HG02852 (cell line): ENCODE data around the gene TTLL11.

Experiments used
- ATAC-seq: cut with Tn5 transposase; IDR thresholded peaks from one replicate; pipeline ENCODE4 v1.9.1; 2021; ENCODE audit warnings: mild to moderate bottlenecking, moderate library complexity; ENCODE audit not compliant: unreplicated experiment

TTLL11 gene, protein sequence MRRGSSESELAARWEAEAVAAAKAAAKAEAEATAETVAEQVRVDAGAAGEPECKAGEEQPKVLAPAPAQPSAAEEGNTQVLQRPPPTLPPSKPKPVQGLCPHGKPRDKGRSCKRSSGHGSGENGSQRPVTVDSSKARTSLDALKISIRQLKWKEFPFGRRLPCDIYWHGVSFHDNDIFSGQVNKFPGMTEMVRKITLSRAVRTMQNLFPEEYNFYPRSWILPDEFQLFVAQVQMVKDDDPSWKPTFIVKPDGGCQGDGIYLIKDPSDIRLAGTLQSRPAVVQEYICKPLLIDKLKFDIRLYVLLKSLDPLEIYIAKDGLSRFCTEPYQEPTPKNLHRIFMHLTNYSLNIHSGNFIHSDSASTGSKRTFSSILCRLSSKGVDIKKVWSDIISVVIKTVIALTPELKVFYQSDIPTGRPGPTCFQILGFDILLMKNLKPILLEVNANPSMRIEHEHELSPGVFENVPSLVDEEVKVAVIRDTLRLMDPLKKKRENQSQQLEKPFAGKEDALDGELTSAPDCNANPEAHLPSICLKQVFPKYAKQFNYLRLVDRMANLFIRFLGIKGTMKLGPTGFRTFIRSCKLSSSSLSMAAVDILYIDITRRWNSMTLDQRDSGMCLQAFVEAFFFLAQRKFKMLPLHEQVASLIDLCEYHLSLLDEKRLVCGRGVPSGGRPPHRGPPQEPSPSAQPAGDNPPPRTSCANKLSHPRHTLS

DNA sequence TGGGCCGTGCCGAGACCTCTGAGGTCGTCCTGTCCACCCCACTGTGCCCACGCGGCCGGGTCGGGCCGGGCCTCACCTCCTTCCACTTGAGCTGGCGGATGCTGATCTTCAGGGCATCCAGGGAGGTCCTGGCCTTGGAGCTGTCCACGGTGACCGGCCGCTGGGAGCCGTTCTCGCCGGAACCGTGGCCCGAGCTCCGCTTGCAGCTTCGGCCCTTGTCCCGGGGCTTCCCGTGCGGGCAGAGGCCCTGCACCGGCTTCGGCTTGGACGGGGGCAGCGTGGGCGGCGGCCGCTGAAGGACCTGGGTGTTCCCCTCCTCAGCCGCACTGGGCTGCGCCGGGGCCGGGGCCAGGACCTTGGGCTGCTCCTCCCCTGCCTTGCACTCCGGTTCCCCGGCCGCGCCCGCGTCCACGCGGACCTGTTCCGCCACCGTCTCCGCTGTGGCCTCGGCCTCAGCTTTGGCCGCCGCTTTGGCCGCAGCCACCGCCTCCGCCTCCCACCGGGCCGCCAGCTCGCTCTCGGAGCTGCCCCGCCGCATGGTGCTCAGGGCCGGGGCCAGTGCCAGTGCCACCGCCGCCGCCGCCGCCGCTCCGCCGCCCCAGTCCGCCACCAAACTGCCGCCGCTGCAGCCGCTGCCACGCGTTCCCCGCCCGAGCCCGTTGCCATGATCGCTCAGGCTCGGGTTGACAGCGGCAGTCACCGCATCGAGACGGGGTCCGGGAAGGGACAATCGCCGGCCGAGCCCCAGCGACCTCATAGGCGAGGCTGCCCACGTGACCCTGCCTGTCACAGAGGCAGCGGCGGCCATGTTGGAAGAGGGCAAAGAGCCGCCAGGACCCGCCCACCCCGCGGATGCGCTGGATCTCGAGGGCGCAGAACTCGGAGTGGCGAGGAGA, at the start of gene TTLL11:
TTLL11 (minus strand) TSS at position 698 of the 896 bp plus-strand sequence; CDS start at position 538, 160 bp downstream.
- peak; percentile 86 for ATAC-seq

DNA sequence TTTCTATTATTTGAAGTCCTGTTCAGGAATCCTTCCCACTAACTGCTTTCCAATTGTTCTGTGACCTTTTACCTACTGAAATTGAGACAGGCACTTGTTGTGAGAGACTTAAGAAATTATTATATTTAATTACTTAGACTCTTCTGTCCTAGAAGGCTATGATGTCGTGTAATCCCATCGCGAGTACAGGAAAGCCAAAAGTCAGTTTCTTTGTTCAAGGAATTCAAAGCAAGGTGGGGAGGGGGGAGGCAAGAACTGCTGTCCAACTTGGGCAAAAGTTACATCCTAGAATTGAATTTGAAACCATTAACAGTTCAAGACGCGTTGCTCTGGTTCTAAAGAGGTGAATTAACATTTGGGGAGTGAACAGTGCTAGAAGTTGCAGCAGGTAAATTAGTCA, 48.6 kb upstream of the TTLL11 start:
- no peak for ATAC-seq

DNA sequence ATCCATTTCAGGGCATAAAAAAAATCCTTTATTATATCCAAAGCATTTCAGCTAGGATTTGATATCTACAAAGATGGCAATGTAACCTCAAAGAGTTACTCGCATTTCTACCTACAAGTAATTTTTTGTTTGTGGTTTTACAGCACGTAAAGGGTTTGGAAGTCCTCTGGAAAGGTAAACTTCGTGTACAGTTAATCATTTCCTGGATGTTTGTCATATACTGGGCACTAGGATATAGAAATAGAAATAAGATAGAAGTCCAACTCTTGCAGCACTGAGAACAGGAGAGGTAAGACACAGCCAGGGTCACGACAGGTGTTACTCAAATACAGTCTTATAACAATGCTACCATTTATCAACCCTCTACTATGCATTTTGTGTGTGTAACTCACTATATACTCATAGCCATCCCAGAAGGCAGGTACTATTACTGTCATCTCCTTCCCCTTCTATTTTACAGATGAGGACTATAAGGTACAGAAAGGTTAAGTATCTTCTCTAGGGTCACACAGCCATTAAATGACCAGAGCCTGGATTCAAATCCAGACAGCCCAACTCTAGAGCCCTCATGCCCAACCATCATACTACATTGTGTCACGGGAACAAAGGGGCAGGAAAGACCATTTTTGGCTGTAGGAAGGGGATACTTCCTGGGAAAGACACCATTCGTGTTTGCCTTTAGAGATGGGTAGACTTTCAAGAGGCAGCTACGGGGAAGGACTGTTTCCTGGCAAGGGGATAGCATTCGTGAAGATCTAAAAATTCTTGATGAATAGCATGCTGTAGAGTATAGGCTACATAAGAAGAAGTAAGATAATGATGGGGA, 47.5 kb upstream of the TTLL11 start:
- no peak for ATAC-seq

DNA sequence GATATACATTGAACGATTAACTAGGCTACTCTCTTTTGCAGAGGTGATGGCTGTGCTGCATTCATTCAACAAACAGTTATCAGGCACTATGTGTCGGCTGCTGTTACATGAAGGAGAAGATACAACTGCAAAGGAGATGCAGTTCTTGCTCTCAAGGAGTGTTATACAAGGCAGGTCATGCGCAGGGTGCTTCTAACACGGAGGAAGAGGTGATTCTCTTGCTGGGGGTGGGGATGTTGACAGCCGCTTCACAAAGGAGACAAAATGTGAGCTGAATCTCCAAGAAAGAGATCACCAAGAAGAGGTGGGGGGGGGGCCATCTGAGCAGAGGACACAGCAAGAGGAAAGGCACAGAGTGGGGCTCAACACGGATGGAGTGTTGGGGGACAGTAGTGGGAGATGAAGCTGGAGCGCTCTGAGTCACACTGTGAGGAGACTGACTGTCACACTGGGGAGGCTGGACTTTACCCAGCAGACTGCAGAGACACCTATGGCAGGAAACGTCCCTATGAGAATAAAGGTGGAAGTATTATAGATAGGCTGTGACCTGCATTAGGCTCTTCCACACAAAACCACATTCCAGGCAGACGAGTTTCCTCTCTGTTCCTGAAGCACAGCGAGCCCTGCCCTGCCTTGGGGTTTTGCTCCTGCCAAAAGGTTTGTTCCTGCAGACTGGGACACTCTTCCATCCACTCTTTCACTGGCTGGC, 45.6 kb upstream of the TTLL11 start:
- no peak for ATAC-seq

DNA sequence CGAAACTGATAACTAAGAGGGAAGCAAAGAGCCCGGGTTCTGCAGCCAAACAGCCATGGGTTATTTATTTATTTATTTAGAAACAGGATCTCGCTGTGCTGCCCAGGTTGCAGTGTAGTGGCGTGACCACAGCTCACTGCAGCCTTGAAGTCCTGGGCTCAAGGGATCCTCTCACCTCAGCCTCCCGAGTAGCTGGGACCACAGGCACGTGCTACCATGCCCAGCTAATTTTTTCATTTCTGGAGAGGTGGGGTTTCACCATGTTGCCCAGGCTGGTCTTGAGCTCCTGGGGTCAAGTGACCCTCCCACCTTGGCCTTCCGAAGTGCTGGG, 42.4 kb upstream of the TTLL11 start:
- ATAC-seq, result no peak

DNA sequence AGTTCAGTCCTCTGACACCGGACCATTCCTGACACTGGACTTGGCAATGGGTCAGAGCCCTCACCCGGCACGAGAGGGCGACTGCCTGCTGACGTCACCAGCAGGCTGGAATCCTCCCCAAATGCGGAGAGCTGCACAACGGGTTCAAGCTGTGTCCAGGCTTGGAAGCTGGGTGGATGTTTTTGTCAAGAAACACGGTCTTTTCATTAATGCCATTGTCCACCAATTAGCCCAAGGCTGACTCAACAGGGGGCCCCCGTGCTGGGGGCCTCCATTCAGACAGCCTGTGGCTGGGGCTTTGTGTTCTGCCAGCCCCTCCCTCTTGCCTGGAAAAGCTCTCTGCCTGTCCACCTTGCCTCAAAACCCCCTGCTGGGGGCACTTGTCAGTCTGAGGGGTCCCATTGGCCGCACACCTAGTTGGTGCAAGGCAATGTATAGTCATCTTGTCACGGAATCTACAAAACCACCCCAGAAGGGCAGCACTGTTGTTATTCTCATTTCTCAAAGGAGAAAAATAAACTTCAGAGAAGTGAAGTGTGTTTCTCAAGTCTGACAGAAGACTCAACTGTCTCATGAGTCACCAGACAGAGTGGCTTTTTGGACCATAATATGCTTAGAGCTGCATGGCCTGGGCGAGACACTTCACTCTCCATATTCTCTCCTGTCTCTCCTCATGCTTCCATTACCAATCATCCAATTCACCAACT, 41.9 kb upstream of the TTLL11 start:
- no peak for ATAC-seq

DNA sequence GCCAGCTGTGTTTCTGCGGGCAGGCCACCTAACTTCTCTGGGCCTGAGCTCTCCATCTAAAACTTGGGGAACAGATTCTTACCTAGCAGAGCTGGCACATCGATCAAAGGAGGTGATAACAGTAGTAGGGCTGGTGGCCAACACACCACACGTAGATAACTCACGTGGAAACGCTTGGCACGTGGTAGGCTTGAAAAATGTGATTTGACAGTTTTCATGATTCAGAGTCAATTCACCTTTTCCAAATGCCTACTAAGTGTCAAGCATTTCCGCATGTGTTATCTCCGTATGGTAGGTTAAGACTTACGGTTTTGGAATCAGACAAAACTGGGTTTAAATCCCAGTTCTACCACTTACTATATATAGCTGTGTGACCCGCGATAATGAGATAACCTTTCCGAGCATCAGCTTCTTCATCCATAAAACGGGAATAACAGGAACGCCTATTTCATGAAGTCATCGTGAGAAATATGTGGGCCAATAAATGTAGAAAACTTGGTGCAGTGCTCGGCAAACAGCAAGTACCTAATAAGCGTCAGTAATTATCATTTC, 41.0 kb upstream of the TTLL11 start:
- ATAC-seq, result no peak

DNA sequence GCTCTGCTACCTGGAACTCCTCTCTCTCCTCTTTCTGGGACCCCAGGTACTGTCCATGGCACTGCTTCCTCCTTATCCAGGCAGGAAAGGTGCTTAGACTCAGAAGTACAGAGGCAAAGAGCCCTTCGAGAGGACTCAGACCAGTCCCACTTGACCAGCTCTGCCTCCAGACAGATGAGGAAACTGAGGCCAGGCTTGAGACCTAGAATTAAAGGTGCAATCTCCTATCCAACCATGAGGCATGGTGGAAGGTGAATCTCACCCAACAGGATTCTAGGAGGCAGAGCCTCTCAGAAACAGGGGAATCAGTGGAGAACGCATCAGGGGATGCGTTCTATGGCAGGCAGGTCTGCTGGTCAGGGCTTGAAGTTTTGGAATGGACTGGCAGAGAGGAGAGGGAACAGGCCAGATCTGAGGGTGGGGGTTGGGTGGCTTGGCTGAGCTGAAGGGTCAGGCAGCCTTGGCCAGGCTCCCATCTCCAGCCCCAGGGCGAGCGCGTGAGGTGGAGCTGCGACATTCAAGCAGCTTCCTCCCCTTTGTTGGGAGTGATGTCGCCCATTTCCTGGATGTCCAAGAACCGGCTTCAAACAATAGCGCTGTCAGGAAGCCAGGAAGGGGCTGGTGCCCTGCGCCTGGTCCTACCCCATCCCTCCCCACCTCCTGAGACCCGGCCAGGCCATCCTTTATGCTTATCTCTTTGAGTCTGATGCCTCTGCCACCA, 40.3 kb upstream of the TTLL11 start:
- ATAC-seq, result no peak

DNA sequence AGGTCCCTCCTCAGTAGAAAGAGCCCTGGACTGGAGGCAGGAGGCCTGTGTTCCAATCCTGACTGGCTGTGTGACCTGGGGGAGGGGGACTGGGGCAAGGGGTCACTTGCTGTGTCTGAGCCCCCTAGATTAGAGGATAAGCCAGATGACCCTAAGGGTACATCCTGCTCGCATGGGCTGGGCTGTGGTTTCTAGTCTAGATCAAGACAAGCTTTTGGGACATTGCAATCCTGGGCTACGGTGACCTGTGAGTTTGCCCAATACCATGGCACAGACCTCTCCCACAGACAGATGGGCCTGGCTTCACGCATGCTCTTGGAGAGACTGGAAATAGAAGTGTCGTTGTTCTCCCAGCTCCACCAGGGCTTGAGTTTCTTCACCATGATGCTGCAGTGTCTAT, 39.4 kb upstream of the TTLL11 start:
- ATAC-seq, result no peak

DNA sequence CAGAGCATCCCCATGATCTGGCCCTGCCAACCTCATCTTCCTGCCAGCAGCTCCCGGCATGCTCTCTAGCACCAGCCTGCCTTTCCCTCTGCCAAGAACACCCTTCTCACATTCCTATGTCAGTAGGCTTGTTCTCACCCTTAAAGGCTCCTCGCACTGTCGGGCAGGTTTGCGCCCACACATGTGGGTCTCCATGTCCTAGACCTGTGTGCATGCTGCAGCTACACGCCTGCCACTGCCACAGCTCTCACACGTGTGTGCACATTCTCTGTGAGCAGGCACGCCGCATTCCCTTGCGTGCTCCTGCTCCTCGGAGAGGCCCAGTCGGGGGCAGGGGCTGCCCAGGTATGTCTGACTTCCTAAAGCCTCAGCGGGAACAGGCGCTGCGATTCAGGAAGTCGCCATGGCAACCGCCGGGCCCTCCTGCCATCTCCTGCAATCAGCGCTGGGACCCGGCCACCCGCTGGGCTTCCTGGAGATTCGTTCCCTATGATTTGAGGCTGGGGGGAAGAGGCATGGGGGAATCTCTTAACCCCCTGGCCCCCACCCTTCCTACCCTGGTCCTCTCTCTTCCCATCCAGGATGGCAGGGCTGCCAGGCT, 38.4 kb upstream of the TTLL11 start:
- ATAC-seq, result no peak

DNA sequence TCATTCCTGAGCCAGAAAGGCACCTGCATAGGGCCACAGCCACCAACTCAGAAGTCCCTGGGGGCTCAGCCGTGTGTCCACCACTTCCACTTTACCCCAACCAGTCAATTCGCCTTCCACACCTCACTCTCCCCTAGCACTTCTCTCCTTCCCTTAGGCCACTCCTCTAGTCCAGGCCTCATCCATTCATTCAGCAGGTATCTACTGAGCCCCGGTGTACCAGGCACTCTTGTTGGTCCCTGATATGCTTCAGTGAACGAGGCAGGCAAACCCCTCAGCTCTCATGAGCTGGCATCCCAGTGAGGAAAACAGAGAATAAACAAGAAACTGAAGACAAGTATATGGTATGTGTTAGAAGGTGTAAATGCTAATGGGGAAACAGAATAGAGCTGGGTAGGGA, 37.7 kb upstream of the TTLL11 start:
- no peak for ATAC-seq

DNA sequence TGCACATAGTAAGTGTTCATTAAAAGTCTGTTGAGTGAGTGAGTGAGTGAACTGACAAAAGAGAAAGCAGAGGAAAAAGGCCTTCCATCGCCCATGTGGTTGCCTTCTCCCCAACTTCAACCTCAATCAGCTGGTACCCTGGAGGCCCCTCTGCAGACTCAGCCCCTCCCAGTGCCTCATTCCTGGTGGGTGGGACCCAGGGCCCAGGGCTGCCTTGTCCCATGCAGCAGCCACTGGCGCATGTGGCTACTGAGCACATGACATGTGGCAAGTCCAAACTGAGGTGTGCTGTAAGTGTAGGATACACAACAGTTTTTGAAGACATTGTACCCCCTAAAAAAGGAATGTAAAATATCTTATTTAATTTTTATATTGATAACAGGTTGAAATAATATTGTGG, 36.9 kb upstream of the TTLL11 start:
- ATAC-seq, result no peak

DNA sequence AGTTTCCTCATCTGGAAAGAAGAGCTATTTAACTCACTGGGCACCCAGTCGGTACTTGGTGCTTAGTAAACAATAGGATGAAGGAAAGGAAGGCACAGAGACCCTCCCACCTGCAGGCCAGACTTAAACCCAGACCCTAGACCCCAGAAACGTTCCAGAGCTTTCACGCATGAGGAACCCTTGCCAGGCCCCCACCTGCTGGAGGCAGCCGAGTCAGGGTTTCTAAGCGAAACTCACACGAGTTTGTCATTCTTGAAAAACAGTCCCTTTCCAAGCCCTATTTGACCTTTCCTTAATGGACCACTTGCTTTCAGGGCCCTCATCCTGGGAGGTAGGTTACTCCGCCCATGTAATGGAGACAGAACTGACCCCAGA, 35.8 kb upstream of the TTLL11 start:
- ATAC-seq, result no peak

DNA sequence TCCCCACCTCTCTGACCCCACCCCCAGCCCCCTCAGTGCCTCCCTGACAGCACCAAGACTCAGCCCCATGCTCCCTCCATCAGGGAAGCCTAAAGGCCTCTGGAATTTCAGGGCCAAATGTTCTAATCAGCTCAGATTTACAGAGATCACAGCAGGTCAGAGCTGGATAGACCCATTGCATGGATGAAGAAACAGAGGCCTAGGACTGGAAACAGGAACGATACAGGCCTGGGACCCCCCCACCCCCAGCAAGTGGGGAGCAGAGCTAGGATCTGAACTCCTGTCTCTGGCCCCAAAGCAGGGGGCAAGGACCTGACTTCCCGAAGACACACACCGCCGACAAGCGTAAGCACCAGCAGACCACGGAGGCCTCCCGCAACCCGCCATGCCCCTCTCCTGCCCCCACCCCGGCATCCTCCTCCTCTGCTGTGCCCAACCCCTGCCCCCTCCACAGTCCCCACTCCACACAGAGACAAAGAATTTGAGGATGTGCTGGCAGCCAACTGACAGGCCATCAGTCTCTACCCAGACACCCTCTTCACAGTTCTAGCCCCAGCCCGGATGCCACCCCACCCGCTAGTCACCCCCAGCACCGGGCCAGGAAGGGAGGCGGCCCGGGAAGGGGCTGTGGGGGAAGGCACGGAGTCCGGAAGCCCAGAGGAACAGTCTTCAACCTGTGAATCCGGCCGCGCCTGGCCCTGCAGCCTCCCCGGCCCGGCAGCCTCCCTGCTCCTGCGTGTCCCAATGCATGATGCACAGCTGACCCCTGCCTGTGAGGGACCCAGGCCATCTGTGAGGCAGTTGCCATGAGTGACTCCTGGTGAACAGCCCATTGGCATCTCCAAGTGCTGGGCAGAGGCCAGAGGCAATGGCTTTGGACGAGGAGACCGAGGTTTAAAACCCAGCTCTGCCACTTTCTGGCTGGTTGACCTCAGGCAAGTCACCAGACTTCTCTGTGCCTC, 35.2 kb upstream of the TTLL11 start:
- no peak for ATAC-seq

DNA sequence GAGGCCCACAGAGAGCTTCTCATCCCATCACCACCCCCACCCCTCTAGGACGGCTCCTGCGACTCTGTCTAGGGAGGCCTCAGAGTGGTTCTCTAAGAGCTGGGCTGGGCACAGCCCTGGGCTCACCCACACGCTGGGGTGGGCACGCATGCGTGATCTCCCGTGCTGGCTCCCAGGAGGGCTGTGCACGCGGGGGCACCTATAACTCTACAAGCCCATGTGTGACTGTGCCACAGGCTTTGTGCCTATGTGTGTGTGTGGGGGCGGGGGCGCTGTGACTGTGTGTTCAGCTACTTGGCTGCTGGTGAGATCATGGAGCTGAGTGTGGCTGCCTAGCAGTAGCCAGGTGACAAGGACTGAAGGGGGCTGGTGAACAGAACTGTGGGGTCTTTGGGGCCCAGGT, 34.3 kb upstream of the TTLL11 start:
- no peak for ATAC-seq

DNA sequence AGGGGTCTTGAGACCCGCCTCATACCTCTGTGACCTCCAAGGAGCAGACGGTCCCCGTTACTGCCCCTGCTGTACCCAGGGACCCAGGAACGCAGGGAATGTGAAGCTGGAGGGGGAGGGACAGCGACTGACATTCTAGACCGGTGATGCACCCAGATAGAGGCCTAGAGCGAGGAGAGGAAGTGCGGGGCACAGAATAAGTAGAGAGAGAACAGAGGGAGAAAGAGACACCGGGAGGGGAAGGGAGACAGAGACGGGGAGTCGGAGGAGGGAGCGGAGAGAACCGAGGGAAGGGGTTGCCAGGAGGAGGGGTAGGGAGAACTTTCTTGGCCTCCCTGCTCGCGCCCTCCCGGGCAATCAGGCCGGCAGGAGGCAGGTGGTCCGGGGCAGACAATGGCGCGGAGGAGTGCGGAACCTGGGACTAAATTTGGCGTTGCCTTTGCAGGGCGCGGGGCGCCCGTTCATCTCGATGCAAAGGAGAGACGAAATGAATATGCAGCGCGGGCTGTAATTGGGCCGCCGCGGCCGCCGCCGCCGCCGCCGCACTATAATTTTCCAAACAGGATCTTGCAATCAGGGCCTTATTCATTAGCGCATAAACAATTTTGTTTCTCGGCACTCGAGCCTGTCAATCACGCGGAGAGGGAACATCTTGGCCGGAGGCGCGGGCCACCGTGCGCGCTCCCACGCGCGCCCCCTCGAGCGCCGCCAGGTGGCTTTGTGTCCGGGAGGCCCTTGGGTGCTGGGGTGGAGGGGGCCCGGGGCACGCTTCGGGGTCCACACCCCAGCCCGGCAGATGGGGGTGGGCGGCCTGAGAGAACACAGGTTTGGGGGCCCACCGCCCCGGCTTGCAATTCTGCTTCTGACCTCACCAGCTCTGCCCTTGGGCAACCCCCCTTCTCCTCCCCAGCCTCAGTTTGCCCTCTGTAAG, 33.5 kb upstream of the TTLL11 start:
- ATAC-seq, result no peak
